Activated CD8-positive, alpha-beta memory T cell treated with anti-CD3 and anti-CD28 coated beads, Interleukin-2, amount 50 U/mL, for 4 hours (primary cell): ENCODE results near the gene RPS6KB2.
A peak's percentile ranks its signal among the peaks of the same experiment; 100 is the strongest.
"Not testable (repeated sequence)": the region's sequence is repeated elsewhere in the genome, so short reads cannot be mapped to it uniquely, and the experiment has no call there.

Experiments used
- DNase-seq: peaks from one replicate; pipeline ENCODE4 v3.0.0-alpha.2; 2020

The RPS6KB2 gene

GRCh38 chr11:67468759-67469507, 40.6 kb downstream of the RPS6KB2 start, which contains the start of gene TMEM134:
TSS of gene TMEM134 (minus strand) at chr11:67469251. CDS start at chr11:67469192, 59 bp downstream.
- DNase-seq = peak; percentile 90

DNA sequence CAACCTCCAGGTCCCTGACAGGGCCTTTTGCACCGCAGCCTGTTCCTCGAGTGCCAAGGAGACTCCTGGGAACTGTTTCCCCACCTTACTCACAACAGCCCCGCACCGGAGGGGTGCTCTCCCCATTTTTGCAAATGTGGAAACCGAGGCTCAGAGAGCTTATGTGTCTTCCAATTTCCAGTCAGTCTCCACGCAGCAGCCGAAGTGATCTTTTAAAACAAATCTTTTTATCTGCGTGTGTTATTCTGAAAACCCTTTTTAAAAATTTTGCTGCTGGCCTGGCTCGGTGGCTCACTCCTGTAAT, 41.2 kb downstream of the RPS6KB2 start:
- no peak for DNase-seq

GRCh38 chr11:67470337-67471002, 42.2 kb downstream of the RPS6KB2 start:
- DNase-seq = no peak

DNA sequence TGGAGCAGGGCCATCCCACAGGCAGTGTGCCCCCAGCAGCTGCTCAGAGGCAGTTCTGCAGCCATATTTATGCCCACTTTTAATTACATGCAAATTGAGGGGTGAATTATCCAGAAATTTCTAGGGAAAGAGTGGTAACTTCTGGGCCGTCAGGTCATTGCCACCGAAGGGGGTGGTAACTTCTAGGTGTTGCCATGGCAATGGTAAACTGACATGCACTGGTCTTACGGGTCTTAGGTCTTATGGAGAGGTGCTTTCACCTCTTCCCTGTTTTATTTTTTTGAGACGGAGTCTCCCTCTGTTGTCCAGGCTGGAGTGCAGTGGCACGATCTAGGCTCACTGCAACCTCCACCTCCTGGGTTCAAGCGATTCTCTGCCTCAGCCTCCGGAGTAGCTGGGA, 44.6 kb downstream of the RPS6KB2 start:
- no peak for DNase-seq

DNA sequence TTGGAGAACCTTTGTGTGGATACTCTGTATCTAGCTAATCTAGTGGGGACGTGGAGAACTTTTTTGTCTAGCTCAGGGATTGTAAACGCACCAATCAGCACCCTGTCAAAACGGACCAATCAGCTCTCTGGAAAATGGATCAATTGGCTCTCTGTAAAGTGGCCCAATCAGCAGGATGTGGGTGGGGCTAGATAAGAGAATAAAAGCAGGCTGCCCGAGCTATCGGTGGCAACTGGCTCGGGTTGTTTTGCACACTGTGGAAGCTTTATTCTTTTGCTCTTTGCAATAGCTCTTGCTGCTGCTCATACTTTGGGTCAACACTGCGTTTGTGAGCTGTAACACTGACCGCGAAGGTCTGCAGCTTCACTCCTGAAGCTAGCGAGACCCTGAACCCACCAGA, 48.4 kb downstream of the RPS6KB2 start:
- not testable (repeated sequence) for DNase-seq

DNA sequence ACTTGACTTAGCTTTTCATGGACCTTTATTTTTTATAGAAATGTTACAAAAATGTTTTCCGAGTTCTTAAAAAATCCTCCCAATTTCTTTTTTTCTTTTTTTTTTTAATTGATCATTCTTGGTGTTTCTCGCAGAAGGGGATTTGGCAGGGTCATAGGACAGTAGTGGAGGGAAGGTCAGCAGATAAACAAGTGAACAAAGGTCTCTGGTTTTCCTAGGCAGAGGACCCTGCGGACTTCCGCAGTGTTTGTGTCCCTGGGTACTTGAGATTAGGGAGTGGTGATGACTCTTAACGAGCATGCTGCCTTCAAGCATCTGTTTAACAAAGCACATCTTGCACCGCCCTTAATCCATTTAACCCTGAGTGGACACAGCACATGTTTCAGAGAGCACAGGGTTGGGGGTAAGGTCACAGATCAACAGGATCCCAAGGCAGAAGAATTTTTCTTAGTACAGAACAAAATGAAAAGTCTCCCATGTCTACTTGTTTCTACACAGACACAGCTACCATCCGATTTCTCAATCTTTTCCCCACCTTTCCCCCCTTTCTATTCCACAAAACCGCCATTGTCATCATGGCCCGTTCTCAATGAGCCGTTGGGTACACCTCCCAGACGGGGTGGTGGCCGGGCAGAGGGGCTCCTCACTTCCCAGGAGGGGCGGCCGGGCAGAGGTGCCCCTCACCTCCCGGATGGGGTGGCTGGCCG, 49.2 kb downstream of the RPS6KB2 start:
- not testable (repeated sequence) for DNase-seq

DNA sequence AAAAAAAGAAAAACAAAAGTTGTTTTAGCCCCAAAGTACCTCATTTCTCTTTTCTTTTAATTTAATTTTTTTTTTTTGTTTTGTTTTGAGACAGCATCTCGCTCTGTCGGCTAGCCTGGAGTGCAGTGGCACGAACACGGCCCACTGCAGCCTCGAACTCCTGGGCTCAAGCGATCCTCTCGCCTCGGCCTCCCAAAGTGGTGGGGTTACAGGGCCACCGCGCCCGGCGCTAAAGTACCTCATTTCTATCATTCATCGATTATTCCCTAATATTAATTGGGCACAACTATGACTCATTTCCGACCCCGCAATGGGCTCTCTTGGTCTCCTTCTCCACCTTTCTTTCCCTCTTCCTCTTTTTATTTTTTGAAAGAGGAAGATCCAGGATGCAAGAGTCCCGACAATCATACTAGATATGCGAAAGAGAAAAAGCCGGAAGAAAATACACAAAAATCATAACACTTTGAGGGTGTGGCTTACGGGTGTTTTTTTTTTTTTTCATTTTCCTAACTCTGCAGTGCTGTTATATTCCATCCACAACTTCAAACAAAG, 54.1 kb downstream of the RPS6KB2 start:
- no peak for DNase-seq

DNA sequence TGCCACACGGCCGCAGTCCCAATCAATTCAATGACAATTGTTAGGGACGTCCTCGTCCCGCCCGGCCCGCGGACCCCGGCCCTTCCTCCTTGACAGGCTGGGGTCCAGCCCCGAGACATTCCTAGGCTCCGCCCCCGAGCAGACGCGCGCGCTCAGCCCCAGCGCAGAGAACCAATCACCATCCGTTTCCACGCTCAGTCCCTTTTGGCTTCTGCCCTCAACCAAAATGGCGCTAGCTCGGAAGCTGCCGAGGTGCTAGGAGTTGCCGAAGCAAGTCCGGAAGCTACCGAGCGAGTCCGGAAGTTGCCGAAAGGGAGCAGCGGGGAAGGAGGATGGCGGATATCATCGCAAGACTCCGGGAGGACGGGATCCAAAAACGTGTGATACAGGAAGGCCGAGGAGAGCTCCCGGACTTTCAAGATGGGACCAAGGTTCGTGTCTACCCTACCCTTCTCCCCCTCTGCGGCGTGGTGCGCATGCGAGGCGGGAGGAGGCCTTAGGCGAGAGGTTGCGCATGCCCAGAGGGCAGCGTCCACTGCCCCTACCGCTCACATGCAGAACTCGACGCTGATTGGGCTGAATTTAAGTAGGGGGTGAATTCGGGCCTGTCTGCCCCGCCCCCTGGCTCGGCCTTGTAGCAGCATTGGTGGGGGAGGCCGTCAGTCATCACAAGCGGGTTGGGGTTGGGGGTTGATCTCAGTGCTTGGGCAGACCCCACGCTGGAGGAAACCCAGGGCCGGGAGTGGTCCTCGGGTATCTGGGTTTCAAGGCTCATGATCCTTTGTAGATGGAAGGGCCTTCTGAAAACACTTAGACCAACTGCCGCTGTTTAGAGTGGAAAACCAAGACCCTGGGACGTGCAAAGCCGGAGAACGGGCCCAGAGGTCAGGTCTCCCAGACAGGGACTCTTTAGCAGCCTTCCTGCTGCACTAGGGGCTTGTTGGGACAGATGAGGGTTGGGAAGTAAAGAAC, 54.8 kb downstream of the RPS6KB2 start, which contains the start of gene AIP:
Gene AIP, plus strand, starts transcription at position 200 of the 972 bp plus-strand sequence. Its CDS starts 133 bp downstream, at position 333.
- DNase-seq = peak; percentile 96

DNA sequence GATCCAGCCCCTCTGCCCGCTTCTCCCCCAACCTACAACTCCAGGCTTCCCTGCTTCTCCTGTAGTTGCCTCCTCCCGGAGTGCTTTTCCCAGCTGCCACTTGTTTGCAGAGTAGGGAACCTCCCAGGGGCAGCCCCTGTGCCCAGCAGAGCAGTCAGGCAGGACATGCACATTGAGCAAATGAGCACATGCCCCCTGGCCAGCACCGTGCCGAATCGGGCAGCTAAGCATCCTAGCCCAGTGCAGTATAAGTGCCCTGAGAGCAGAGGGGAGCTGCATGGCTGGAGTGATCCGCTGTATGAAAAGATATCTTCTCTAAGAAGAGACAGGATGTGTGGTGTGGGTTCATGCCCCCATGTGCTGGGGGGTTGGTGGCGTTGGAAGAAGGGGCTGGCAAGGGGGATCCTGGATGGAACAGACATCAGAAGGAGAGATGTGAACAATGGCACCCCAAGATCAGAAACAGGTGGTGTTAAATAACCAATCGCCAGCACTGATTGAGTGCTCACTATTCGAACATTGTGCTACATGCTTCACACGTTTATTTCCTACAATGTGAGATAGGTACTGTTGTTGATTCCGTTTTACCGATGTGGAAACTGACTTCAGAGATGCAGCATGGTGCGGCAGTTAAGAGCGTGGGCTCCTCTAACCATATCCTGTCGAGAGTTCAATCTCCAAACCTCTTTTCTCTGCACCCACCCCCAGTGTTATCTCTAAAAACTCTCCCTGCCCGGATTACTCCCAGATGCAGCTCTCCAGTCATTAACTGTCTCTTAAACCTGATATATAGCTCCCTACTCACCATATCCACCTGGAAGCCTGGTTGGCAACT, 55.8 kb downstream of the RPS6KB2 start:
- DNase-seq = no peak

DNA sequence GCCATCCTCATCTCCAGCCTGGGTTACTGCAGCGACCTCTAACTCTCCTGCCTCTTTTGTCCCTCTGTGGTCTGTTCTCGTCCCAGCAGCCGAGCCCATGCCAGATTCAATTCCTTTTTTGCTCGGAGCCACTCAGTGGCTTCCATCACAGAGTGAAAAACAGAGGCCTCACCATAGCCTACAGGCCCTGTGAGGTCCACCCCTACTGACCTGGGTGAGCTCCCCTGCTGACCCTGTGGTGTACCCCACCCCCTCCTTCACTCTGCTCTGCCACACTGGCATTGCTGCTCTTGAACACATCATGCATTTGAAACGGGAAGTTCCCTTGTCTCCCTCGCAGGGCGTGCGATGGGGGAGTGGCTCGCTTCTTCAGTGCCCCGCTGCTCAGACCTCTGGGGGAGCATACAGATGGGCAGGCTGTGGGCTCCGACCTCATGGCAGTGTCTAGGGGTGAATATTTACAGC, 56.6 kb downstream of the RPS6KB2 start:
- DNase-seq = peak; percentile 60
